Uterus (tissue), 2 donors: Measurements from ENCODE around the gene PRDM2.

Experiments used
- CTCF ChIP-seq, 4 experiments: fragments of 200-600 bp in 2 of 4; fragments of 450-650 bp in 2 of 4; sonication (generic) in 2 of 4; IDR thresholded peaks; one replicate each; pipeline ENCODE4 v1.5.1; 2016 to 2019; ENCODE audit warnings: antibody characterized with exemption in 4 of 4, mild to moderate bottlenecking in 2 of 4, moderate library complexity in 1 of 4
- POLR2A ChIP-seq, 2 donors: fragments of 450-650 bp; IDR thresholded peaks; one replicate each; pipeline ENCODE4 v1.6.1; 2016; ENCODE audit warnings: antibody characterized with exemption in 2 of 2, mild to moderate bottlenecking in 1 of 2, moderate library complexity in 1 of 2

- TF ChIP-seq CTCF (IDR thresholded peaks at IDR 0.05) (no peak), POLR2A (IDR thresholded peaks at IDR 0.05) (no peak)
Observed at GRCh38 chr1:13871886-13872285, 171.9 kb downstream of the PRDM2 start.
